ENCODE measurements around the gene DUSP2.

The DUSP2 gene

GRCh38 chr2:96131813-96132745, 13.2 kb downstream of the DUSP2 start:
- DNase-seq (ENCODE audit: low read depth, low spot score), result no peak

DNA sequence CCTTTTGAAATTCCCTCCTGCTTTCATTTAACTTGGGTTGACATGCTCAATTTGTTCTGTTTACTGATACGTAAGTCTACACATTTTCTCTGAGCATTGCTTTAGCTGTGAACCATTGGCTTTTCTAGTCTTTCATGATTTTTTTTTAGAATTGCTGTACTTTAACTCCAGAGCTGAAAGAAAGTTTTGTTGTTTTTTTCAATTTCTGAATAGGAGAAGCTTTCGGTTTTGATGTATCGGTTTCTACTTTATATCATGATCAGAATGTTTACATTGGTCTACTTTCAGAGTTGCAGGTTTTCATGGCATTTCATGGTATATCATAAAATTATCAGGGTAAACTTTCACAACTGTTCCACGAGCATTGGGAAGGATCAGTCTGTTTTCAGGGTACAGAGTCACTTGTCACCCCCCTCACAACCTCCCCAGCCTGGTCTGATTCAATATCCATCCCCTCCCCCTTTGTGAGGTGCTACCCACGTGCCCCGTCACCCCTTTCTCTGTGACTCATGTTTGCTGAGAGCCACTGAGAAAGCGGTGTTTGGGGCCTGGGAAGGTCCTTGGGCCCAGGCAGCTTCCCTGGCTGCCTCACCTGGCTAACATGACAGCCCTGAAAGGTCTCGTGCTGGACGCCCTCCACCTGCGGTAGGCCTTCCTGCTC, 14.0 kb downstream of the DUSP2 start:
- DNase-seq (ENCODE audit: low read depth, low spot score), result no peak

- DNase-seq (ENCODE audit: low read depth, low spot score), result no peak
Measured at GRCh38 chr2:96130483-96130882, 14.8 kb downstream of the DUSP2 start.

- DNase-seq (ENCODE audit: low read depth, low spot score), result no peak
Measured at GRCh38 chr2:96129528-96130120, 15.6 kb downstream of the DUSP2 start.

GRCh38 chr2:96128456-96128855, 16.8 kb downstream of the DUSP2 start:
- no peak for DNase-seq (ENCODE audit: low read depth, low spot score)

- DNase-seq (ENCODE audit: low read depth, low spot score), result no peak
Measured at GRCh38 chr2:96124406-96125265, 20.6 kb downstream of the DUSP2 start.

- no peak for DNase-seq (ENCODE audit: low read depth, low spot score)
Measured at GRCh38 chr2:96123936-96124335, 21.3 kb downstream of the DUSP2 start.

- DNase-seq (ENCODE audit: low read depth, low spot score), result no peak
Measured at GRCh38 chr2:96123290-96123689, 21.9 kb downstream of the DUSP2 start.

DNA sequence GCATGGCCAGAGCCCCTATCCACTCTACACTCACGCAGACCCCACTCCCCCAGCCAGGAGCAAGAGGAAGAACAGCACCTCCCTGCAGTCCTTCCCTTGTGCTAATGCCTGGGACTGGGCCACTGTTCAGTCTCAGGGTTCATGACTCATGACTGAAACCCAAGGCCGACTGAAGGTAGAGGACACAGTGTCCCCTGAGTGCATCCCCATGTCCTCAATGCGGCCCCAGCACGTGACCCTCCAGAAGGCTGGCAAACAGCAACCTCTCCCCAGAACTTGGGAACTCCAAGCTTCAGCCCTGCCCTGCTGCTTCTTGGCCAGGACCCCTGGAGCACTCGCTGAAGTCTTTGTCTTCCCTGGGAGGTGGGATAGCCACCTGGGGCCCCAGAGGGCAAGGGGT, 22.8 kb downstream of the DUSP2 start:
- no peak for DNase-seq (ENCODE audit: low read depth, low spot score)

GRCh38 chr2:96121414-96121813, 23.8 kb downstream of the DUSP2 start:
- no peak for DNase-seq (ENCODE audit: low read depth, low spot score)

GRCh38 chr2:96120991-96121390, 24.2 kb downstream of the DUSP2 start:
- no peak for DNase-seq (ENCODE audit: low read depth, low spot score)

GRCh38 chr2:96120091-96120720, 25.0 kb downstream of the DUSP2 start:
- DNase-seq (ENCODE audit: low read depth, low spot score), result no peak

DNA sequence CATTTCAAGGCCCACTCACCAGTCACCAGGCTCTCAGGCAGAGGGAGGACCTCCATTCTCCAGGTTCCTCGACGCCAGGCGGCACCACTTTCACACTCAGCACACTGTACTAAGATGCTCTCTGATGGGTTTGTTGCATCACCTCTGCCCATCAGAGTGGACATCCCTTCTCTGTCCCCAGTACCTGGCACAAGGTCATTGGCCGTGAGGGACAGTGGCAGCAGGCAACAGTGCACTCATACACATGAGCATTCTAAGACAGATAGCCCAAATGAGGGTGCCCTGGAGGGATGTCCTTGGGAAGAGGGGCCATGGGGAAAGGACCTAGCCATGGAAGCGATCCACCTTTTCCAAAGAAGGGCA, 25.9 kb downstream of the DUSP2 start:
- no peak for DNase-seq (ENCODE audit: low read depth, low spot score)

- no peak for DNase-seq (ENCODE audit: low read depth, low spot score)
Measured at GRCh38 chr2:96118698-96119388, 26.4 kb downstream of the DUSP2 start.

DNA sequence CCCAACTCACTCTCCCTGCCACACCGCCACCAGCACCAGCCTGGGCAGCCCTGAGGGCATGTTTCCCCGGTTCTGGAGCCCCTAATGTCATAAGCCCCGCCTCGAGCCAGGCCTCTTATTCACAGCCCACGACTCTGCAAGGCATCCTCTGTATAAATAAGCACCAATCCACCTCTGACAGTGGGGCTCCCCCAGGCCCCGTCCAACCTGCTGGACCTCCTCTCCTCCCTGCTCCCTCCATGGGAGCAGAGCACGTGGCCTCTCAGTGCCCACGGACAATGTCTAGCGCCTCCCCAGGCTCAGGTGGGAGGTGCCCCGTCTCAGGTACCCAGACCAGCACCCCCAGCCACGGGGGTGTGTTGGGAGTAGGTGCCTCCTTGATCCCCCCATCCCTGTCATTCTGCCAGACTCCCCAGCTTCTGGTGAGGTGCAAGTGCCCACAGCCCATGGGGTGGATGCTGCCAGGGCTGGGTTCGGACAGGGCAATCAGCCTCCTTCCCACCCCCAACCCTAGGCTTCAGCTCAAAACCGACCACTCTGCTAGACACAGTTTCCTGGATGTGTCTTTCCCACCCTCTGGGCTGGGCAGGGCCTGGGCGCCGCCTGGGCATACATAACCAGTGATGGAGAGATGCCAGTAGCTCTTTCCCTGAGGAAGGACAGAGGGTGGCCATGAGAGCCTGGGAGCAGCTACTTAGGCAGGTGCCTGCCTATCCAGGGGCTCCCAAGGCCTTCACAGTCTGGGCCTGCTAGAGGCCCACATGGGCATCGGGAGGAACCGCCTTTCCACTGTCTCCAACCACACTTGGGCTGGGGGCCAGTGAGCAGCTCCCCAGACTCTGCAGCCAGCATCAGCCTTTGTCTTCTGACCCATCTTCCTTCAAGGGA, 27.3 kb downstream of the DUSP2 start:
- DNase-seq (ENCODE audit: low read depth, low spot score), result no peak

DNA sequence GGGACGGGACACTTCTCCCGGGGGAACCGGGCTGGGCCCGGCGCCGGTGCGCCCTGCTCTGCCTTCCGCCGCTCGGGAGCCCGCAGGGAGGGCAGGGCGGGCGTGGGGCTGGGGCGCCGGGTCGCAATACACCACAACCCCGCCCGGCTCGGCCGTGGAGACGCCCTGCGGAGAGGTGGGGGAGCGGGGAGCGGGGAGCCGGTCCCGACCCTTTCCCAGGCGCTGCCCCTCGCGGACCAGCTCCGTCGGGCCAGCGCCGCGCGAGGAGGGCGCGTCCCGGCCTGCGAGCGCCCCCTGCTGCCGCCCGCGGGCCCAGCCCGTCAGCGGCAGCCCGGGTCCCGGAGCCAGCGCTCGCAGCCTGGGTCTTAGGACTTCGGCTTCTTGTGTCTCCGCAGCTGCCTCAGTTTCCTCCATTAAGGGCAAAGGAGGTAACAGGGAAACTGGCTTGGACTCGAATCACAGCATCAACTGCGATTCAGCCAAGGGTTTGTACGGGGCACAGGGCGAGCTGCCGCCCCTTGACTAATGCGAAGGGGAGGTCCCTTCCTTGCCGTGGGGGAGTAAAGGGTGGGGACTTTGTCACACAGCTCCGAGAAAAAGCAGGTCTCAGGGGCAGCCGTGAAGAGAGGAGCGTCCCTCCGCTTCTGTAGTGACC, 28.2 kb downstream of the DUSP2 start:
- peak; percentile 27 for DNase-seq (ENCODE audit: low read depth, low spot score)

GRCh38 chr2:96116424-96116878, 28.8 kb downstream of the DUSP2 start, which contains the start of gene ADRA2B:
TSS of gene ADRA2B (minus strand) at chr2:96116571. CDS start at chr2:96116149, 422 bp downstream.
- peak; percentile 55 for DNase-seq (ENCODE audit: low read depth, low spot score)

GRCh38 chr2:96115631-96116423, 29.4 kb downstream of the DUSP2 start:
- DNase-seq (ENCODE audit: low read depth, low spot score), result no peak
